ENCODE measurements around the gene THADA. TPM values are rescaled to one million over a fixed set of nuclear protein-coding genes. Genes with fewer than 3 reads are reported as not detected.

The THADA gene
- polyA plus RNA-seq, 3 donors, result 7.3 to 11.2 (median 9.7) TPM

- Histone ChIP-seq H3K4me1 (ENCODE audit: control insufficient read depth in 1 of 2, insufficient read depth in 2 of 2, low read length in 2 of 2) (no peaks in the 10 kb centered on the region), H3K9ac (ENCODE audit: insufficient read depth, low read length, poor library complexity, severe bottlenecking) (no peak overlapping the region), H3K27me3 (ENCODE audit: control insufficient read depth in 2 of 2, insufficient read depth in 2 of 2, low read length in 2 of 2) (no peaks in the 10 kb centered on the region), H3K36me3 (replicated peaks in 1 of 2; ENCODE audit: control insufficient read depth in 1 of 2, insufficient read depth in 2 of 2, low read length in 2 of 2) (peaks cover 26 to 58% of the 10 kb centered on the region in 2 donors), H3K27ac (ENCODE audit: low read depth in 1 of 2, low read length in 2 of 2) (no peak overlapping the region), H3K9me3 (replicated peaks in 1 of 2; ENCODE audit: control insufficient read depth in 1 of 2, insufficient read depth in 1 of 2, low read length in 2 of 2) (no peaks in the 10 kb centered on the region), H2AFZ (ENCODE audit: insufficient read depth, low read depth, low read length, poor library complexity, severe bottlenecking) (no peak overlapping the region), H3K4me2 (replicated peaks; ENCODE audit: extremely low read depth, low read length, poor library complexity, severe bottlenecking) (no peak overlapping the region), H4K20me1 (ENCODE audit: insufficient read depth, low read length) (no peaks in the 10 kb centered on the region), H3K4me3 (replicated peaks in 1 of 3; ENCODE audit: low read depth in 2 of 3, low read length in 3 of 3) (no peak overlapping the region), H3K79me2 (ENCODE audit: insufficient read depth, low read length) (no peaks in the 10 kb centered on the region)
- H3K9me3 Mint-ChIP-seq, result no peaks in the 10 kb centered on the region
- no peak overlapping the region for H3K4me3 Mint-ChIP-seq
- no peaks in the 10 kb centered on the region for H3K27me3 Mint-ChIP-seq (ENCODE audit: low read depth in 3 of 3)
- H3K4me1 Mint-ChIP-seq, result no peaks in the 10 kb centered on the region
- no CpG with 5 or more reads among the region's 3 CpGs for WGBS (ENCODE audit: insufficient coverage)
- H3K27ac Mint-ChIP-seq, result peak overlapping the region in 1 of 7 donors; percentile 15
- no peak for DNase-seq
- peaks cover 48 to 53% of the 10 kb centered on the region in 2 donors for H3K36me3 Mint-ChIP-seq
- intact Hi-C loops (cut with micrococcal nuclease), result no loop called here
- TF ChIP-seq CTCF (IDR thresholded peaks at IDR 0.05), result no peak
Measured at GRCh38 chr2:43508209-43508608, 87.6 kb downstream of the THADA start.

GRCh38 chr2:43507137-43507536 is 88.7 kb downstream of the THADA start:
- intact Hi-C loops (cut with micrococcal nuclease), result no loop called here

More at GRCh38 chr2:43507137-43507536, 88.7 kb downstream of the THADA start:
- Mint-ChIP-seq H3K36me3 (peaks cover 39 to 48% of the 10 kb centered on the region in 2 donors), H3K4me3 (no peak overlapping the region), H3K9me3 (no peaks in the 10 kb centered on the region), H3K27ac (no peak overlapping the region), H3K27me3 (ENCODE audit: low read depth in 3 of 3) (no peaks in the 10 kb centered on the region), H3K4me1 (no peaks in the 10 kb centered on the region)
- no peaks in the 10 kb centered on the region for H3K4me1 ChIP-seq (ENCODE audit: control insufficient read depth in 1 of 2, insufficient read depth in 2 of 2, low read length in 2 of 2)
- no peak overlapping the region for H3K4me3 ChIP-seq (replicated peaks in 1 of 3; ENCODE audit: low read depth in 2 of 3, low read length in 3 of 3)
- H3K36me3 ChIP-seq (replicated peaks in 1 of 2; ENCODE audit: control insufficient read depth in 1 of 2, insufficient read depth in 2 of 2, low read length in 2 of 2), result peaks cover 26 to 48% of the 10 kb centered on the region in 2 donors
- H3K9me3 ChIP-seq (replicated peaks in 1 of 2; ENCODE audit: control insufficient read depth in 1 of 2, insufficient read depth in 1 of 2, low read length in 2 of 2), result no peaks in the 10 kb centered on the region
- no CpG with 5 or more reads among the region's 2 CpGs for WGBS (ENCODE audit: insufficient coverage)
- H3K79me2 ChIP-seq (ENCODE audit: insufficient read depth, low read length), result no peaks in the 10 kb centered on the region
- no peak overlapping the region for H3K27ac ChIP-seq (ENCODE audit: low read depth in 1 of 2, low read length in 2 of 2)
- DNase-seq, result no peak
- no peak overlapping the region for H3K4me2 ChIP-seq (replicated peaks; ENCODE audit: extremely low read depth, low read length, poor library complexity, severe bottlenecking)
- no peak for TF ChIP-seq CTCF (IDR thresholded peaks at IDR 0.05)
- H3K27me3 ChIP-seq (ENCODE audit: control insufficient read depth in 2 of 2, insufficient read depth in 2 of 2, low read length in 2 of 2), result no peaks in the 10 kb centered on the region
- no peak overlapping the region for H2AFZ ChIP-seq (ENCODE audit: insufficient read depth, low read depth, low read length, poor library complexity, severe bottlenecking)
- H4K20me1 ChIP-seq (ENCODE audit: insufficient read depth, low read length), result no peaks in the 10 kb centered on the region
- H3K9ac ChIP-seq (ENCODE audit: insufficient read depth, low read length, poor library complexity, severe bottlenecking), result no peak overlapping the region

Data from CD14-positive monocyte (primary cell).